Fibroblast of the aortic adventitia (primary cell): Measurements from ENCODE around the gene ST8SIA1. TPM values are rescaled to one million over a fixed set of nuclear protein-coding genes. Genes with fewer than 3 reads are reported as not detected.

Experiments
- DNase-seq: peaks from one replicate; pipeline ENCODE4 v3.0.0-alpha.2; 2010; ENCODE audit warnings: low read depth
- H3K4me3 ChIP-seq: 2 replicates; pipeline ENCODE4 v1.5.1; 2011; ENCODE audit warnings: low read depth, mild to moderate bottlenecking, control low read depth, low read length, moderate library complexity
- CTCF ChIP-seq: IDR thresholded peaks from 2 replicates; pipeline ENCODE4 v1.5.1; 2011; ENCODE audit warnings: mild to moderate bottlenecking, low read length, control low read depth, inconsistent platforms; ENCODE audit not compliant: insufficient read depth
- total RNA-seq: library from RNA; depleted of rRNA; stranded (reverse); fragments of >200 nt; gene quantifications from 2 replicates; pipeline ENCODE4 v1.2.3, GENCODE V29; 2012; ENCODE audit warnings: low replicate concordance

ST8SIA1 gene
- total RNA-seq, 1 donor, result 13.7 TPM

- DNase-seq, result peak; percentile 96
- no peak overlapping the region for H3K4me3 ChIP-seq
- TF ChIP-seq CTCF, result no peak
These were observed 63.5 kb downstream of the ST8SIA1 start for GRCh38 chr12:22271023-22271422.

- no peak overlapping the region for H3K4me3 ChIP-seq
- peak; percentile 75 for DNase-seq
- TF ChIP-seq CTCF, result no peak
These were observed 65.5 kb downstream of the ST8SIA1 start for GRCh38 chr12:22268973-22269372.

GRCh38 chr12:22268406-22268805 is 66.1 kb downstream of the ST8SIA1 start:
- no peak overlapping the region for H3K4me3 ChIP-seq
- DNase-seq, result no peak
- TF ChIP-seq CTCF, result no peak

- no peak for DNase-seq
- no peak for TF ChIP-seq CTCF
- H3K4me3 ChIP-seq, result no peak overlapping the region
These were observed 68.4 kb downstream of the ST8SIA1 start for GRCh38 chr12:22266101-22266500.

- H3K4me3 ChIP-seq, result no peak overlapping the region
- no peak for DNase-seq
- TF ChIP-seq CTCF, result no peak
These were observed 70.1 kb downstream of the ST8SIA1 start for GRCh38 chr12:22264380-22264779.

- peak; percentile 15 for DNase-seq
- no peak for TF ChIP-seq CTCF
- H3K4me3 ChIP-seq, result no peak overlapping the region
These were observed 72.2 kb downstream of the ST8SIA1 start for GRCh38 chr12:22262309-22262708.

GRCh38 chr12:22257100-22257499 is 77.4 kb downstream of the ST8SIA1 start:
- DNase-seq, result no peak
- H3K4me3 ChIP-seq, result no peak overlapping the region
- no peak for TF ChIP-seq CTCF
